IMR-90 (cell line): ENCODE results near the gene ANAPC1.
"Not testable (repeated sequence)": the region's sequence is repeated elsewhere in the genome, so short reads cannot be mapped to it uniquely, and the experiment has no call there.

Experiments used
- CEBPB ChIP-seq: IDR thresholded peaks from 2 replicates; pipeline ENCODE4 v1.6.1; 2012; ENCODE audit warnings: low read depth, low read length, improper control_type of control experiment
- CHD1 ChIP-seq: IDR thresholded peaks from 2 replicates; pipeline ENCODE4 v1.6.1; 2012; ENCODE audit warnings: low read depth, low read length, improper control_type of control experiment
- CTCF ChIP-seq: conservative IDR thresholded peaks from 2 replicates; pipeline ENCODE4 v1.5.1; 2012; ENCODE audit warnings: mild to moderate bottlenecking, low read depth, low read length, improper control_type of control experiment
- MAFK ChIP-seq: IDR thresholded peaks from 2 replicates; pipeline ENCODE4 v1.6.1; 2012; ENCODE audit warnings: low read depth, low read length, improper control_type of control experiment
- POLR2A ChIP-seq: IDR thresholded peaks from 2 replicates; pipeline ENCODE4 v1.6.1; 2012; ENCODE audit warnings: mild to moderate bottlenecking, low read depth, low read length
- RCOR1 ChIP-seq: IDR thresholded peaks from 2 replicates; pipeline ENCODE4 v1.6.1; 2012; ENCODE audit warnings: mild to moderate bottlenecking, low read length, improper control_type of control experiment; ENCODE audit not compliant: insufficient replicate concordance
- RFX5 ChIP-seq: IDR thresholded peaks from 2 replicates; pipeline ENCODE4 v1.8.0; 2012; ENCODE audit warnings: low read depth, mild to moderate bottlenecking, low read length, moderate library complexity
- SMC3 ChIP-seq: fragments of 150-350 bp; IDR thresholded peaks from 2 replicates; pipeline ENCODE4 v1.6.1; 2016; ENCODE audit warnings: low read depth, mild to moderate bottlenecking, antibody characterized with exemption, low read length, moderate library complexity
- USF2 ChIP-seq: fragments of 150-350 bp; IDR thresholded peaks from 2 replicates; pipeline ENCODE4 v1.6.1; 2017; ENCODE audit warnings: mild to moderate bottlenecking, antibody characterized with exemption, low read length, low read depth

- TF ChIP-seq POLR2A, USF2, SMC3, CHD1, MAFK, RCOR1, CEBPB, RFX5: not testable (repeated sequence)
- TF ChIP-seq CTCF: 0 out of 2 replicates have a peak, but pooled peaks have one; percentile 21
Observed at GRCh38 chr2:111850646-111851045, 33.3 kb downstream of the ANAPC1 start.
